ENCODE measurements around the gene NFYC.

NFYC gene

GRCh38 chr1:40795811-40796586 lies 104.5 kb downstream of the NFYC start:
- Histone ChIP-seq H3K4me2 (ENCODE audit: low read depth, low read length, poor library complexity, severe bottlenecking) (peak overlapping the region; percentile 1), H3K4me3 (ENCODE audit: low read length, poor library complexity, severe bottlenecking) (no peak overlapping the region), H4K20me1 (ENCODE audit: insufficient read depth, low read length, poor library complexity, severe bottlenecking) (no peaks in the 10 kb centered on the region), H2AFZ (ENCODE audit: low read length) (no peak overlapping the region), H3K36me3 (ENCODE audit: insufficient read depth, low read length) (no peaks in the 10 kb centered on the region), H3K4me1 (ENCODE audit: insufficient read depth, low read length, poor library complexity, severe bottlenecking) (peaks cover 10% of the 10 kb centered on the region), H3K9ac (ENCODE audit: low read depth, low read length, poor library complexity, severe bottlenecking) (no peak overlapping the region), H3K9me2 (replicated peaks; ENCODE audit: low read depth, low read length) (no peaks in the 10 kb centered on the region), H3K9me3 (ENCODE audit: insufficient read depth, low read depth, low read length) (no peaks in the 10 kb centered on the region), H3K79me2 (ENCODE audit: insufficient read depth, low read length) (no peaks in the 10 kb centered on the region), H3K27me3 (ENCODE audit: insufficient read depth, low read length, poor library complexity, severe bottlenecking) (no peaks in the 10 kb centered on the region), H3F3A (ENCODE audit: low read depth) (no peaks in the 10 kb centered on the region)
- no peak for TF ChIP-seq CTCF (conservative IDR thresholded peaks at IDR 0.05; ENCODE audit: low read length)
- TF ChIP-seq EZH2phosphoT487 (IDR thresholded peaks at IDR 0.05; ENCODE audit: borderline replicate concordance): no peak

GRCh38 chr1:40796939-40797667 lies 105.6 kb downstream of the NFYC start:
- TF ChIP-seq CTCF (conservative IDR thresholded peaks at IDR 0.05; ENCODE audit: low read length): no peak
- TF ChIP-seq EZH2phosphoT487 (IDR thresholded peaks at IDR 0.05; ENCODE audit: borderline replicate concordance): no peak
- Histone ChIP-seq H3K9ac (ENCODE audit: low read depth, low read length, poor library complexity, severe bottlenecking) (no peak overlapping the region), H3K36me3 (ENCODE audit: insufficient read depth, low read length) (no peaks in the 10 kb centered on the region), H3K9me2 (replicated peaks; ENCODE audit: low read depth, low read length) (no peaks in the 10 kb centered on the region), H3F3A (ENCODE audit: low read depth) (no peaks in the 10 kb centered on the region), H4K20me1 (ENCODE audit: insufficient read depth, low read length, poor library complexity, severe bottlenecking) (no peaks in the 10 kb centered on the region), H3K27me3 (ENCODE audit: insufficient read depth, low read length, poor library complexity, severe bottlenecking) (no peaks in the 10 kb centered on the region), H3K9me3 (ENCODE audit: insufficient read depth, low read depth, low read length) (no peaks in the 10 kb centered on the region), H3K4me1 (ENCODE audit: insufficient read depth, low read length, poor library complexity, severe bottlenecking) (peaks cover 10% of the 10 kb centered on the region), H3K4me2 (ENCODE audit: low read depth, low read length, poor library complexity, severe bottlenecking) (no peak overlapping the region), H3K4me3 (ENCODE audit: low read length, poor library complexity, severe bottlenecking) (no peak overlapping the region), H3K79me2 (ENCODE audit: insufficient read depth, low read length) (no peaks in the 10 kb centered on the region), H2AFZ (ENCODE audit: low read length) (no peak overlapping the region)

GRCh38 chr1:40797668-40798010 lies 106.1 kb downstream of the NFYC start:
- no peaks in the 10 kb centered on the region for H3K9me3 ChIP-seq (ENCODE audit: insufficient read depth, low read depth, low read length)
- H3K9ac ChIP-seq (ENCODE audit: low read depth, low read length, poor library complexity, severe bottlenecking): no peak overlapping the region
- H4K20me1 ChIP-seq (ENCODE audit: insufficient read depth, low read length, poor library complexity, severe bottlenecking): no peaks in the 10 kb centered on the region
- peaks cover 10% of the 10 kb centered on the region for H3K4me1 ChIP-seq (ENCODE audit: insufficient read depth, low read length, poor library complexity, severe bottlenecking)
- H3K4me2 ChIP-seq (ENCODE audit: low read depth, low read length, poor library complexity, severe bottlenecking): no peak overlapping the region
- H3F3A ChIP-seq (ENCODE audit: low read depth): no peaks in the 10 kb centered on the region
- H3K36me3 ChIP-seq (ENCODE audit: insufficient read depth, low read length): no peaks in the 10 kb centered on the region
- TF ChIP-seq EZH2phosphoT487 (IDR thresholded peaks at IDR 0.05; ENCODE audit: borderline replicate concordance) (no peak), CTCF (conservative IDR thresholded peaks at IDR 0.05; ENCODE audit: low read length) (no peak)
- H3K9me2 ChIP-seq (replicated peaks; ENCODE audit: low read depth, low read length): no peaks in the 10 kb centered on the region
- H3K27me3 ChIP-seq (ENCODE audit: insufficient read depth, low read length, poor library complexity, severe bottlenecking): no peaks in the 10 kb centered on the region
- H3K79me2 ChIP-seq (ENCODE audit: insufficient read depth, low read length): no peaks in the 10 kb centered on the region
- H2AFZ ChIP-seq (ENCODE audit: low read length): no peak overlapping the region
- H3K4me3 ChIP-seq (ENCODE audit: low read length, poor library complexity, severe bottlenecking): no peak overlapping the region
